ENCODE results near the gene HSPA6.

- TF ChIP-seq POLR2AphosphoS5 (IDR thresholded peaks at IDR 0.05; ENCODE audit: low read depth, low read length) (no peak), TAF1 (IDR thresholded peaks at IDR 0.05; ENCODE audit: low read depth, low read length) (no peak), POLR2A (IDR thresholded peaks at IDR 0.05; ENCODE audit: low read depth, low read length) (no peak), POU2F2 (IDR thresholded peaks at IDR 0.05; ENCODE audit: low read depth, low read length) (no peak), PAX5 (IDR thresholded peaks at IDR 0.05; ENCODE audit: insufficient read depth, low read length, severe bottlenecking) (no peak)
Measured at GRCh38 chr1:161483361-161483760, 41.0 kb upstream of the HSPA6 start.
